K562 (cell line): ENCODE measurements around the gene EPC2. TPM values are rescaled to one million over a fixed set of nuclear protein-coding genes. Genes with fewer than 3 reads are reported as not detected.

ENCODE experiments used
- ATAC-seq: fragments of 200-7000 bp; cut with Tn5 transposase; 3 replicates; pipeline ENCODE4 v1.9.1; 2020; ENCODE audit warnings: moderate library complexity
- BruUV-seq: library from RNA; stranded (reverse); fragments of 400-500 nt; replicated peaks from 2 replicates; lab custom pipeline; 2021; lab: Mats Ljungman, UMichigan
- CTCF ChIA-PET: fragments of 300-600 bp; formaldehyde crosslinking; extraction: SDS; loops from one replicate; lab custom pipeline; 2021; ENCODE audit warnings: low intra/inter-chr PET ratio; lab: Yijun Ruan, JAX
- POLR2A ChIA-PET: fragments of 300-600, 350-650 bp; sonication (Branson Sonifier 250); formaldehyde crosslinking; extraction: SDS; loops from one replicate; lab custom pipeline; 2021; ENCODE audit warnings: antibody characterized with exemption, inconsistent platforms; lab: Yijun Ruan, JAX
- DNase-seq, 4 experiments: peaks; one replicate each; pipeline versions ENCODE4 v3.0.0 to v3.0.0-alpha.2; 2011 to 2018; ENCODE audit warnings: low spot score in 3 of 4, mixed read lengths in 3 of 4; ENCODE audit errors: extremely low read depth in 1 of 4
- FAIRE-seq: peaks from 2 replicates; lab custom pipeline; 2011; peaks lifted over from hg19 to GRCh38; lab: Jason Lieb, UNC
- H2AFZ ChIP-seq: 2 replicates; pipeline ENCODE4 v1.6.0; 2011; ENCODE audit warnings: low read depth, low read length, control low read depth, inconsistent platforms
- H3K27ac ChIP-seq: fragments of 200-600 bp; 3 replicates; pipeline ENCODE4 v1.8.0; 2011; ENCODE audit warnings: low read depth, mild to moderate bottlenecking, control low read depth, inconsistent platforms, low read length, moderate library complexity, mixed read lengths; ENCODE audit errors: extremely low read depth
- H3K27me3 ChIP-seq, 2 experiments: fragments of 300-600 bp in 1 of 2; 2 replicates in 1 of 2; 3 replicates in 1 of 2; pipeline versions ENCODE4 v1.6.0 to v1.8.0; 2011; ENCODE audit warnings: inconsistent platforms in 2 of 2, low read length in 2 of 2, mild to moderate bottlenecking in 1 of 2, mixed read lengths in 1 of 2, moderate library complexity in 1 of 2; ENCODE audit not compliant: control insufficient read depth in 2 of 2, insufficient read depth in 2 of 2
- H3K36me3 ChIP-seq: fragments of 300-600 bp; 3 replicates; pipeline ENCODE4 v1.8.0; 2011; ENCODE audit warnings: mild to moderate bottlenecking, low read length, inconsistent platforms; ENCODE audit not compliant: control insufficient read depth, insufficient read depth
- H3K4me1 ChIP-seq, 2 experiments: fragments of 200-600 bp in 1 of 2; replicated peaks in 1 of 2; 2 replicates in 1 of 2; 3 replicates in 1 of 2; pipeline versions ENCODE4 v1.5.1 to v1.8.0; 2011; ENCODE audit warnings: inconsistent platforms in 2 of 2, low read length in 2 of 2, mild to moderate bottlenecking in 1 of 2, mixed read lengths in 1 of 2, moderate library complexity in 1 of 2; ENCODE audit not compliant: control insufficient read depth in 2 of 2, insufficient read depth in 2 of 2
- H3K4me2 ChIP-seq: 2 replicates; pipeline ENCODE4 v1.6.1; 2011; ENCODE audit warnings: low read length, control low read depth, inconsistent platforms, mixed read lengths; ENCODE audit not compliant: insufficient read depth
- H3K4me3 ChIP-seq: fragments of 200-600 bp; sonication (generic), shearing (Covaris generic); 2 replicates; pipeline ENCODE4 v1.5.1; 2016; ENCODE audit warnings: control low read depth, inconsistent platforms
- H3K79me2 ChIP-seq: fragments of 200-600 bp; 3 replicates; pipeline ENCODE4 v1.8.0; 2011; ENCODE audit warnings: low read length, inconsistent platforms; ENCODE audit not compliant: control insufficient read depth, insufficient read depth
- H3K9ac ChIP-seq, 2 experiments: 2 replicates each; pipeline versions ENCODE4 v1.6.0 to v1.6.1; 2011; ENCODE audit warnings: low read depth in 2 of 2, low read length in 2 of 2, control low read depth in 1 of 2, inconsistent platforms in 1 of 2, mild to moderate bottlenecking in 1 of 2, mixed read lengths in 1 of 2; ENCODE audit not compliant: insufficient read depth in 1 of 2
- H3K9me1 ChIP-seq: one replicate; pipeline ENCODE4 v1.6.0; 2011; ENCODE audit warnings: inconsistent platforms, mild to moderate bottlenecking, low read length, moderate library complexity; ENCODE audit not compliant: control insufficient read depth, insufficient read depth
- H3K9me3 ChIP-seq: replicated peaks from 2 replicates; pipeline ENCODE4 v1.5.1; 2011; ENCODE audit warnings: low read depth, low read length, inconsistent platforms; ENCODE audit not compliant: control insufficient read depth, insufficient read depth
- H4K20me1 ChIP-seq: replicated peaks from 2 replicates; pipeline ENCODE4 v1.6.1; 2011; ENCODE audit warnings: low read length, inconsistent platforms, mixed read lengths; ENCODE audit not compliant: control insufficient read depth, insufficient read depth
- ARID2 ChIP-seq: fragments of 450-650 bp; IDR thresholded peaks from 2 replicates; pipeline ENCODE4 v1.6.1; 2017; ENCODE audit warnings: antibody characterized with exemption, mild to moderate bottlenecking
- ASH1L ChIP-seq: fragments of 450-650 bp; IDR thresholded peaks from 2 replicates; pipeline ENCODE4 v1.6.1; 2018; ENCODE audit warnings: borderline replicate concordance, mild to moderate bottlenecking, low read depth; ENCODE audit not compliant: partially characterized antibody
- BRD4 ChIP-seq: fragments of 200-600 bp; sonication (generic); IDR thresholded peaks from 2 replicates; pipeline ENCODE4 v1.6.1; 2017; ENCODE audit warnings: inconsistent platforms
- FOXK2 ChIP-seq, 2 experiments: fragments of 450-650 bp; IDR thresholded peaks in 1 of 2; conservative IDR thresholded peaks in 1 of 2; 2 replicates each; pipeline ENCODE4 v1.6.1; 2016; ENCODE audit warnings: low read depth in 2 of 2, mild to moderate bottlenecking in 1 of 2
- HMBOX1 ChIP-seq: sonication (generic); IDR thresholded peaks from 2 replicates; pipeline ENCODE4 v1.6.1; 2016
- MAFF ChIP-seq: IDR thresholded peaks from 2 replicates; pipeline ENCODE4 v1.6.1; 2012; ENCODE audit warnings: low read length, improper control_type of control experiment
- MAZ ChIP-seq, 2 experiments: fragments of 450-650 bp in 1 of 2; sonication (generic) in 1 of 2; formaldehyde crosslinking; IDR thresholded peaks in 1 of 2; conservative IDR thresholded peaks in 1 of 2; 2 replicates each; pipeline versions ENCODE4 v1.4.0 to v1.5.0; 2020; ENCODE audit warnings: mild to moderate bottlenecking in 1 of 2, missing genetic modification reagents in 1 of 2
- POLR3A ChIP-seq: IDR thresholded peaks from 2 replicates; pipeline ENCODE4 v1.6.1; 2011; ENCODE audit warnings: borderline replicate concordance, mild to moderate bottlenecking, moderate library complexity; ENCODE audit not compliant: insufficient read length, insufficient read depth; ENCODE audit errors: extremely low read depth
- RBM14 ChIP-seq: fragments of 200-400 bp; formaldehyde crosslinking; IDR thresholded peaks from 2 replicates; pipeline ENCODE4 v1.6.1; 2018; ENCODE audit warnings: low read depth, mild to moderate bottlenecking, low read length, moderate library complexity, borderline replicate concordance; ENCODE audit not compliant: insufficient read depth
- SREBF2 ChIP-seq: sonication (generic); formaldehyde crosslinking; IDR thresholded peaks from 2 replicates; pipeline ENCODE4 v1.4.0; 2020; ENCODE audit warnings: mild to moderate bottlenecking, missing genetic modification reagents
- USF2 ChIP-seq: sonication (generic); formaldehyde crosslinking; IDR thresholded peaks from 2 replicates; pipeline ENCODE4 v1.5.0; 2020; ENCODE audit warnings: missing genetic modification reagents
- ZNF449 ChIP-seq: fragments of 250-450 bp; sonication (Bioruptor Pico); IDR thresholded peaks from 2 replicates; pipeline ENCODE4 v1.8.0; 2022; ENCODE audit warnings: moderate library complexity, mild to moderate bottlenecking, inconsistent platforms
- ZNF583 ChIP-seq: fragments of 250-450 bp; sonication (Bioruptor Pico); IDR thresholded peaks from 2 replicates; pipeline ENCODE4 v1.4.0; 2020
- WGBS: fragments of 100-300 bp; shearing (Covaris generic); methylation state at CpG from one replicate; pipeline ENCODE4 v1.1.6; 2016; ENCODE audit warnings: low coverage, mixed read lengths; ENCODE audit not compliant: insufficient coverage; ENCODE audit errors: missing lambda C conversion rate; 5-methylcytosine and 5-hydroxymethylcytosine counted together
- in situ Hi-C: fragments of 300-500 bp; cut with MboI; formaldehyde crosslinking; loops from 4 replicates; pipeline ENCODE4 v1.15.0; 2018; ENCODE audit warnings: inconsistent platforms, mixed read lengths
- intact Hi-C: fragments of 100-400 bp; cut with micrococcal nuclease; formaldehyde crosslinking; loops from 2 replicates; pipeline ENCODE4 v1.14.2; 2022
- polyA plus RNA-seq, 8 experiments: library from polyadenylated mRNA; depleted of rRNA in 4 of 8; stranded (reverse) in 5 of 8; unstranded in 3 of 8; fragments of >200 nt; fragmentation: Nextera tagmentation in 2 of 8; fragmentation: Illumina TruSeq in 1 of 8; extraction: Ambion mirVana in 2 of 8; extraction: Trizol in 1 of 8; gene quantifications; 2 replicates each; pipeline versions ENCODE4 v1.2.1 to v1.2.3, GENCODE V29; 2011 to 2014; ENCODE audit warnings: inconsistent platforms in 1 of 8, missing spikeins in 1 of 8
- total RNA-seq, 7 experiments: library from RNA; depleted of rRNA in 6 of 7; stranded (reverse); fragments of >200 nt in 6 of 7; fragmentation: Illumina TruSeq in 2 of 7; extraction: Trizol in 2 of 7; gene quantifications; 2 replicates each; pipeline versions ENCODE4 v1.2.1 to v1.2.3, GENCODE V29; 2011 to 2021; ENCODE audit warnings: low replicate concordance in 1 of 7
- TF ChIP-seq, protein P1 (sequence below), 2 experiments: fragments of 450-650 bp in 1 of 2; sonication (generic) in 1 of 2; formaldehyde crosslinking; conservative IDR thresholded peaks; 2 replicates each; pipeline versions ENCODE4 v1.4.0 to v1.8.1; 2020 to 2022; ENCODE audit warnings: mild to moderate bottlenecking in 1 of 2, missing genetic modification reagents in 1 of 2
- TF ChIP-seq, protein P2 (sequence below), 2 experiments: fragments of 450-650 bp; conservative IDR thresholded peaks; 2 replicates each; pipeline ENCODE4 v1.6.1; 2017; ENCODE audit warnings: mild to moderate bottlenecking in 2 of 2, moderate library complexity in 2 of 2

EPC2 gene
- total and polyA plus RNA-seq, 9 of the 15 experiments (the other 6 are each of a cell fraction or from before 2014, with no cell fraction given), result 7.0 to 35.8 (median 29.1) TPM

GRCh38 chr2:148814143-148814859 lies 169.8 kb downstream of the EPC2 start:
- intact Hi-C loops, result loop anchor here (5.0 kb wide), 1 partner anchor 172 kb away; the partner anchor contains the start of gene EPC2
- no peak overlapping the region for H3K4me3 ChIP-seq
- H3K9me1 ChIP-seq, result no peaks in the 10 kb centered on the region
- H3K9ac ChIP-seq, result no peak overlapping the region
- H3K36me3 ChIP-seq, result no peaks in the 10 kb centered on the region
- H2AFZ ChIP-seq, result no peak overlapping the region
- no peak overlapping the region for H3K27ac ChIP-seq
- no peak for ATAC-seq
- in situ Hi-C loops, result no loop called here
- ChIA-PET CTCF (interaction anchor here (0.7 kb wide), 1 partner anchor 173 kb away, joined by 3 read pairs; no protein-coding TSS in a partner anchor), POLR2A (interaction anchor here (0.6 to 1.4 kb wide), 5 partner anchors 20 to 1345 kb away, joined by 3 to 6 read pairs (median 3); no protein-coding TSS in a partner anchor)
- no TSS peak for BruUV-seq
- no peaks in the 10 kb centered on the region for H3K79me2 ChIP-seq
- H3K27me3 ChIP-seq, result peaks cover 9 to 45% of the 10 kb centered on the region in 2 experiments; a peak in 2 of 5 replicates
- DNase-seq, result no peak
- H4K20me1 ChIP-seq, result no peaks in the 10 kb centered on the region; the same call in 1 of the 2 replicates
- 4% methylated on average over 6 of the region's 6 CpGs for WGBS
- H3K4me2 ChIP-seq, result no peak overlapping the region
- H3K9me3 ChIP-seq, result no peaks in the 10 kb centered on the region
- no peak for FAIRE-seq
- H3K4me1 ChIP-seq, result no peaks in the 10 kb centered on the region; a peak in 1 of 5 replicates
- TF ChIP-seq HMBOX1, result no peak
- TF ChIP-seq MAZ (CRISPR knock-in tag; conservative IDR thresholded peaks at IDR 0.05 in 1 of 2, IDR thresholded peaks at IDR 0.05 in 1 of 2), result no peak
- no peak for TF ChIP-seq USF2 (CRISPR knock-in tag)
- no peak for TF ChIP-seq RBM14
- no peak for TF ChIP-seq ZNF583 (CRISPR knock-in tag)
- TF ChIP-seq FOXK2 (conservative IDR thresholded peaks at IDR 0.05 in 1 of 2, IDR thresholded peaks at IDR 0.05 in 1 of 2; ENCODE audit: low read depth in 2 of 2), result no peak
- TF ChIP-seq ZNF449 (CRISPR knock-in tag), result no peak
- TF ChIP-seq POLR3A, result no peak
- TF ChIP-seq SREBF2 (CRISPR knock-in tag), result no peak
- TF ChIP-seq, protein P1, sequence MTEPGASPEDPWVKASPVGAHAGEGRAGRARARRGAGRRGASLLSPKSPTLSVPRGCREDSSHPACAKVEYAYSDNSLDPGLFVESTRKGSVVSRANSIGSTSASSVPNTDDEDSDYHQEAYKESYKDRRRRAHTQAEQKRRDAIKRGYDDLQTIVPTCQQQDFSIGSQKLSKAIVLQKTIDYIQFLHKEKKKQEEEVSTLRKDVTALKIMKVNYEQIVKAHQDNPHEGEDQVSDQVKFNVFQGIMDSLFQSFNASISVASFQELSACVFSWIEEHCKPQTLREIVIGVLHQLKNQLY (CRISPR knock-in tag; conservative IDR thresholded peaks at IDR 0.05), result no peak
- no peak for TF ChIP-seq ASH1L
- no peak for TF ChIP-seq MAFF
- no peak for TF ChIP-seq BRD4
- no peak for TF ChIP-seq ARID2
- TF ChIP-seq, protein P2, sequence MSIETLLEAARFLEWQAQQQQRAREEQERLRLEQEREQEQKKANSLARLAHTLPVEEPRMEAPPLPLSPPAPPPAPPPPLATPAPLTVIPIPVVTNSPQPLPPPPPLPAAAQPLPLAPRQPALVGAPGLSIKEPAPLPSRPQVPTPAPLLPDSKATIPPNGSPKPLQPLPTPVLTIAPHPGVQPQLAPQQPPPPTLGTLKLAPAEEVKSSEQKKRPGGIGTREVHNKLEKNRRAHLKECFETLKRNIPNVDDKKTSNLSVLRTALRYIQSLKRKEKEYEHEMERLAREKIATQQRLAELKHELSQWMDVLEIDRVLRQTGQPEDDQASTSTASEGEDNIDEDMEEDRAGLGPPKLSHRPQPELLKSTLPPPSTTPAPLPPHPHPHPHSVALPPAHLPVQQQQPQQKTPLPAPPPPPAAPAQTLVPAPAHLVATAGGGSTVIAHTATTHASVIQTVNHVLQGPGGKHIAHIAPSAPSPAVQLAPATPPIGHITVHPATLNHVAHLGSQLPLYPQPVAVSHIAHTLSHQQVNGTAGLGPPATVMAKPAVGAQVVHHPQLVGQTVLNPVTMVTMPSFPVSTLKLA (conservative IDR thresholded peaks at IDR 0.05), result no peak
